HG02938 (cell line): ENCODE results near the gene HIPK2.
"Not testable (repeated sequence)": the region's sequence is repeated elsewhere in the genome, so short reads cannot be mapped to it uniquely, and the experiment has no call there.

Experiments used
- ATAC-seq: cut with Tn5 transposase; IDR thresholded peaks from one replicate; pipeline ENCODE4 v1.9.1; 2021; ENCODE audit warnings: mild to moderate bottlenecking, moderate library complexity; ENCODE audit not compliant: unreplicated experiment

Gene HIPK2

GRCh38 chr7:139679731-139680594 is 97.8 kb downstream of the HIPK2 start:
- no peak for ATAC-seq

GRCh38 chr7:139676390-139676789 is 101.4 kb downstream of the HIPK2 start:
- ATAC-seq, result no peak

- no peak for ATAC-seq
These were observed 102.4 kb downstream of the HIPK2 start for GRCh38 chr7:139675127-139676125.

GRCh38 chr7:139674752-139675126 is 103.1 kb downstream of the HIPK2 start:
- ATAC-seq, result no peak

GRCh38 chr7:139674341-139674740 is 103.5 kb downstream of the HIPK2 start:
- ATAC-seq, result no peak

- ATAC-seq, result no peak
These were observed 104.0 kb downstream of the HIPK2 start for GRCh38 chr7:139673762-139674161.

GRCh38 chr7:139673230-139673629 is 104.6 kb downstream of the HIPK2 start:
- ATAC-seq, result peak; percentile 79

- ATAC-seq, result no peak
These were observed 105.8 kb downstream of the HIPK2 start for GRCh38 chr7:139671967-139672366.

- ATAC-seq, result not testable (repeated sequence)
These were observed 107.1 kb downstream of the HIPK2 start for GRCh38 chr7:139670662-139671061.

GRCh38 chr7:139669106-139670061 is 108.4 kb downstream of the HIPK2 start:
- ATAC-seq, result no peak

- no peak for ATAC-seq
These were observed 110.4 kb downstream of the HIPK2 start for GRCh38 chr7:139667377-139667776.

- no peak for ATAC-seq
These were observed 111.3 kb downstream of the HIPK2 start for GRCh38 chr7:139666501-139666900.

- no peak for ATAC-seq
These were observed 113.4 kb downstream of the HIPK2 start for GRCh38 chr7:139664434-139664833.

- no peak for ATAC-seq
These were observed 114.1 kb downstream of the HIPK2 start for GRCh38 chr7:139663608-139664177.

GRCh38 chr7:139661903-139662302 is 115.9 kb downstream of the HIPK2 start:
- ATAC-seq, result no peak

GRCh38 chr7:139661043-139661440 is 116.8 kb downstream of the HIPK2 start:
- no peak for ATAC-seq

GRCh38 chr7:139660317-139661042 is 117.3 kb downstream of the HIPK2 start:
- no peak for ATAC-seq

- no peak for ATAC-seq
These were observed 117.9 kb downstream of the HIPK2 start for GRCh38 chr7:139659922-139660316.

- no peak for ATAC-seq
These were observed 118.7 kb downstream of the HIPK2 start for GRCh38 chr7:139658908-139659675.
